GM21447 (cell line): ENCODE data around the gene CTPS2.
"Not testable (repeated sequence)": the region's sequence is repeated elsewhere in the genome, so short reads cannot be mapped to it uniquely, and the experiment has no call there.

Experiments used
- ATAC-seq: cut with Tn5 transposase; IDR thresholded peaks from one replicate; pipeline ENCODE4 v1.9.1; 2021; ENCODE audit not compliant: unreplicated experiment

Gene CTPS2

DNA sequence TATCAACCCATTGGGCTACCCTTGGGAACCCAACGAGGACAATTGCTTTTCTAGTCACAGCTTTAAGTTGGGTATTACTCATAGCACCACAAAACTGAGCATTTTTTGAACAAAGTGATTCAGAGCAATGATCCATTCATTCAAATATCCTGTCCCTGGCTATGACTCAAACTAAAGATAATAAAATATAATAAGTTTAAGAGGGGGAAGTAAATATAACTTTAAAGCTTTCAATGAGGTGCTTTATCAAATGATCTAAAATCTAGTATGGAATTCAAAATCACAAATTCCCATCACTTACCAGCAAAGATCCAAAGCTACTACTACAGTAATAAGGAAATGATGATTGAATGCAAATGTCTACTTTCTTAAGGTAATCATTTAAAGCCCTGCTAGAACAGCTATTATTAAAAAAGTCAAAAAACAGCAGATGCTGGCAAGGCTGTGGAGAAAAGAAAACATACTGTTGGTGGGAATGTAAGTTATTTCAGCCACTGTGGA, 102.3 kb downstream of the CTPS2 start:
- no peak for ATAC-seq

DNA sequence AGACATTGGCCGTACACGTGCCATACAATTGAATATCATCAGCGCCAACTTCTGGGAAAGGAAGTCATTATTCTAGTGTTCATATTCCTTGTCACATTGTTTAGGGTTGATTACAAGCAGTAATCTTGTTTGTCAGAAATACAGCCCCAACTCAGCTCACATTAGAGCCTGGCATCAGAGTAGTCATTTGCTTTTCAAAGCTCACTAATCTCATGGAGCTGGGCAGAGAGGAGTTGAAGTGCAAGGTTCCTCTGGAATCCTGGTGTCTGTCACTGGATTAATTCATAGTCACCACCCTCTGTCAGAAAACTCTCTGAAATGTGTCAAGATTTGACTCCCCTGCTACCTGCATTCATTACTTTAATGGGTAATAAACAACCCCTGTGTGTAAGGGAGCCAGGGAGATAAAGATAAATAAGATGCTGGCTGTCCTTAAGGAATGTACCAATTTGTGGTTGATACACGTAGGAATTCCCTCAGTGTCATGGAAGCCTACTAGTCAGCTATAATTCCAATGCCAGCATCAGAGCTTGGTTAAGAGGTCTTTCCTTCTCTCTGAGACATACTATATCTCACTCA, 106.2 kb downstream of the CTPS2 start:
- no peak for ATAC-seq

DNA sequence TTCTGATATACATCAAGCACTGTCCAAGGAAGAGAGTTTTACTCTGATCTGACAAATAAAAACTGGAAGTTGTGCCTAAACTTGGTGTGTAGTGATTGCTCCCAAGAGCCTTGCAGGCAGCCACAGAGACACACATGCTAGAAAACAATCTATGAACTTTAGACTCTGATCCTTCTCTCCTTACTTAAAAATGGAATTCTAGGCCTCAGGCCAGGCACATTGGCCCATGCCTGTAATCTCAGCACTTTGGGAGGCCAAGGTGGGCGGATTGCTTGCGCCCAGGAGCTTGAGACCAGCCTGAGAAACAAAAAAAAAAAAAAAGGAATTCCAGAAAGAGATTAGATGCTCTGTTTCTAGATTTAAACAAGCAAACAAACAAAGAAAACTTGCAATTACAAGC, 108.1 kb downstream of the CTPS2 start:
- ATAC-seq = no peak

DNA sequence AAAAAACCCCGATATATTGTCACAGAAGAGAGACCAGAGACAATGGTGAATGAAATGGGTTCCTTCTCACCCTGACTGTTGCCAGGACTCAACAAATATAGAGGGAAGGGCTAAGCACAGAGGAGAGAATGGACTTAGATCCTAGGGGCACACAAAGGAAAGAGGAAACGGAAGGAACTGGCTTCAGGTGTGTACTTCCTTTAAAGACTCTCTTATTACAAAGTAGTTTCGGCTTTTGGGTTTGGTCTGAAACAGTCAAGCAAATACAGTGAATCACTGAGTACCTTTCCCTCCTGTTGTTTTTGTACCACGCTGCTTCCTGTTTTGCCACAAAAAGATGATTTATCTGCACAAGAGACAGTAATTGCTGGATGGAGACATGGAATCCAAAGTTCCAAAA, 108.6 kb downstream of the CTPS2 start:
- no peak for ATAC-seq

DNA sequence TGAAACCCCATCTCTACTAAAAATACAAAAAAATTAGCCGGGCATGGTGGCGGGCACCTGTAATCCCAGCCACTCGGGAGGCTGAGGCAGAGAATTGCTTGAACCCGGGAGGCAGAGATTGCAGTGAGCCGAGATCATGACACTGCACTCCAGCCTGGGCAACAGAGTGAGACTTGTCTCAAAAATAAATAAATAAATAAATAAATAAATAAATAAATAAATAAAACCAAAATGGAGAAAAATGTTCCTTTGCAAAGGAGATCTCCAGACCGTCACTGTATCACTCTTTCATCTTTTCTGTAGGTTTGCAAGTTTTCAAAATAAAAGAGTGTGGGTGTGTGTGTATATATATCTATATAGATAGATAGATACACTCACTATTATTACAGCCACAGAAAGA, 109.2 kb downstream of the CTPS2 start:
- ATAC-seq = not testable (repeated sequence)

DNA sequence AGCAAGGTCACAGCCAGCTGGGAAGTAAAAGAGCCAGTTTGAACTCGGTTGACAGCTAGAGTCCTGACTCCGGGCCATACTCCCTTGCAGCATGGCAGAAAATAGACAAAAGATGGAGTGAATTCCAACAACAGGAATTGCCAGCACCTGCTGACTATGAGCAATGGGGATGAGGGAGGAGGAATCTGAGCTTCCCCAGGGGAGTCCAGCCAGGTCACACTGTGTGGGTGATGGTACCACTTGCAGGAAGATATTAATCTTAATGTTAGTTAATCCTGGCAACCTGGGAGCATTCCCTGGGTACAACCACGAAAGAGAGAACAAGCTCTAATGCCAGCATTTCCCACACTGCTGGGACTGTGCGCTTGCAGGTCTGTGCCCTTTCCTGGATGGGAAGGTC, 110.6 kb downstream of the CTPS2 start:
- no peak for ATAC-seq

DNA sequence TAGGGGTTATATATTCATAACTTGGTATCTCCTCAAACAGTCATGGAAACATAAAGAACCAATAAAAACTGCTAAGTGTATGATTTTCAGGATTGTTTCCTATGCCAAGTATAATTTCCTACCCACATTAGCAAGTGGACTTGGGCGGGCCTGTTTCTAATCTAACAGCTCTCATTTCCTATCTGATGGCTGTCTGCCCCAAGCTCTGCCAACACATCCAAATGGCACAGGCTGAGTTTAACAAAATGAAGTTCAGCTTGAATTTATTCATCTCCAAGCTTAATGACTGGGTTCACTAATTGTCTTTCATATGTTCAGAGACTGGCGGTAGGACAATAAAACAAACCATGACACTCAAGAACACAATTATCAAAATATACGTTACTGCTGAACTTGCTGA, 118.0 kb downstream of the CTPS2 start:
- no peak for ATAC-seq

DNA sequence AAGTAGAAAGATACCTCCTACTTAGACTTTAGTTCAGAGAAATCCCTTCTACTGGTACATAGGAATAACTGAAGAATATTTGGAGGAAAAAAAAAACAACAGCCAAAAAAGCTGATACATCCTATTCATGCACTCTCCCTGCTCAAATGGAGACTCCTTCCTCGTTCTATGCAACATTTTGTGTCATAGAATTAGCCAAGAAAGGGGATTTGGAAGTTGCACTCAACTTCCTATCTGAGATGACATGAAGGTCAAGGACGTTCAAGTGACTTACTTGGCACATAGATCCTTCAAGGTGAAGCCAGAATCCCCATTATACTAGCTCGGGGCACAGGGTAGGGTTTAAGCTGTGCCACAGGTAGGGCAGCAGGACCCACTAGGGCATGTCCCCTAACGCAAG, 118.7 kb downstream of the CTPS2 start:
- ATAC-seq = no peak

DNA sequence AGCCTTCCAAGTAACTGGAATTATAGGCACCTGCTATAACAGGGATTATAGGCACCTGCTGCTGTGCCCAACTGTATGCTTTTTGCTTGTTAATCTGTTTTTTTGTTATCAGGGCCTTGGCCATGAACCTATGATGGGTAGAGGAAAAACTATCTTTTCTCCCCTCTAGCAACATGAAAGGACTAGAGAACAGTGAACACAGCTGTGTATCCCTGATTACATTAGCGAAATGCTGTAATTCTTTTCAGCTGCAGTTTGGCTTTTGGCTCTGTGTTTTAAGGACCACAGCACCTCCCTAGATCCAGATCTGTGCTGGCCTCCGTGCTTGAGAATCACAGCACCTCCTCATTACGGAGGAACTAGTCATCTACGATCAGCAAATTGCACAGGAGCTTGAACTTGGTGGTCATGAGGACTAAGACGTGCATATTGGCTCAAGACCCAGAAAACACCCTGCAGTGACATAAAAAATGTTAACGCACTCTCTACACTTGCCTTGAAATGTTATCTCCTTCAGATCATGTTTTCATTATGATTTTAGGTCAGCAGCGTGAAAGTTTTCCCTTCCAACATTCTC, 120.2 kb downstream of the CTPS2 start:
- ATAC-seq = no peak

DNA sequence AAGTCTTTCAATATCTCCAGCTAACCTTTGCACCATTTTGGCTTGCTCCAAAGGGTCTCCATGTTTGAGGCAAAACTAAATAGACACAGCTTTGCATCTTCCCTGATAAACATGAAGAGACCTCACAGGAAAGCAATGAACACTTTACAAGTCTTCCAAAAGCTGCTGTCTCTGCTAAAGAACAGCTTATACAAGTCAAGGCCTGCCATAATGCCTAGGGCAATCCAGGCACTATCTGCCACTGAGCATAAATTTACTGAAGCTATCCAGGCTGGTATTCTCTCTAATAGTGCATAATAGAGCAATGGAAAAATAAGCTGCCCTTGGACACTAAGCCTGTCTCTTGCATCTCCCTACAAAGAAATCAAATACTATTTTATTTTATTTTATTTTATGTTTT, 122.6 kb downstream of the CTPS2 start:
- ATAC-seq = no peak

DNA sequence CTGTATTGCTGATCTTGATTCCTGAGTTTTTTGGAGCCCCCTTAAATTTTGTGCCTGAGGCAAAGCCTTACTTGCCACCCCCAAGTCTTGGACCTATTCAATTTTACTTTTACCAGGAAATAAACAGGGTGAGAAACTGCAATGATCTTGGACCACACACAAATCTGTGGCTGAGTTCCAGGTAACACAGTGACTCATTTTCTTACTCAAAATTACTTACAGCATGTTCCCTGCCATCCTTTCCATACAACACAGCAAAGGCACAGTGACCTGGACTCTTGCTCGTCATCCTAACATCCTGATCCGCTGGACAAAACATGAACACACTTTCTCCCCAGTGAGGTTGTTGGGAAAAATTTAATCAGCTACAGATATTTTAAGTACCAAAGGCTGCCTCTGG, 123.3 kb downstream of the CTPS2 start:
- ATAC-seq = no peak

DNA sequence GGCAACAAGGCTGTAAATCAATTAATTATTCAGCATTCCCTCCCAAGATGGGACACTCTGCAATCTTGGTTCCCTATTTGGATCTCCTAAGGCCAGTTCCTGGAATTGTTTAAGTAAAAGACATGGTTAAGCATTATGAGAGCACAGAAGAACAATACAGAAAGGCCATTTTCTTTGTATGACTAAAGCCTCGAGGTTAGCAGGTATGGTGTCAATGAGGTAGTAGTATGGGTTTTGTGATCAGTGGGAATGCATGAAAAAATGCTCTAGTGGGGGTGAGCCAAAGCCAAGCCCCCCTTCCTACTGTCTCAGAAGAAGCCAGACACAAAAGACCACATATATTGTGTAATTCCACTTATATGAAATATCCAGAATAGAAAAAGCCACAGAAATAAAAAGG, 124.2 kb downstream of the CTPS2 start:
- ATAC-seq = no peak

DNA sequence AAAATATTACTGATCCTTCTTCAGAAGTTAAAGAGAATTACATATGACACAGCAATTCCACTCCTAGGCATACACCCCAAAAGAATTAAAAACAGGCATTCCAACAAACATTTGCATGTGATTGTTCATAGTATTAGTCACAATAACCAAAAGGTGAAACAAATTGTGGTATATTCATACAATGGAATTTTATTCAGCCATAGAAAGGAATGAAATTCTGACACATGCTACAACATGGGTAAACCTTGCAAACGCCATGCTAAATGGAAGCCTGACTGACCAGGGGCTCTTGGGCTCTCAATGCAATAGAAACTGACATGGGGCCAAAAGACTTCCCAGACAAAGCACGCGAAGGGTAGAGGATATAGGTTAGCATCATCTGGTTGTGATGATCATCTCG, 124.6 kb downstream of the CTPS2 start:
- no peak for ATAC-seq

DNA sequence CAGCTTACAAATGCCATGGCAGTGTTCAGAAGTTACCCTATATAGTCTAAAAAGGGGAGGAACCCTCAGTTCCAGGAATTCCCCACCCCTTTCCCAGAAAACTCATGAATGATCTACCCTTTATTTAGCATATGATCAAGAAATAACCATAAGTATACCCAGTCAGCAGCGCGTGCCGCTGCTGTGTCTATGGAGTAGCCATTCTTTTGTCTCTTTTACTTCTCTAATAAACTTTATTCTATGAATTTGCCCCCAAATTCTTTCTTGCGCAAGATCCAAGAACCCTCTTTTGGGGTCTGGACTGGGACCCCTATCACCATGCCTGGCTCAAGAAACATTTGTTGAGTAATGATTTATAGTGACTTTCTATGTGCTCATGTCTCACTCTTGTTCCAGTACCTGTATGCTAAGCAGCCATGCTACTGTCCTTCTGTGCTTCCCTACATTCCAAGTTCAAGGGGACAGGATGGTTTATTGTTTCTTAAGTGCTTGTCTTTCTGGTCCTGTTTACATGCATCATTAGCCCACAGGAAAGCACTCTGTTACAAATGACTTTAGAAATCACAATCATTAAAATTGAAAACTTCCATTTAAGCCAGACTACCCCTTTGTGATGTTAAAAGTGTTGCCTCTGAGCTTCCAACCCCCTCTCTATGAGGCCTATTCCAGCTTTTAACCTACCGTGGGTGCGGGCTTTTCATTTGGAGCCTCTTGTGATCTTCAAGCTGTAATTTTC, 125.9 kb downstream of the CTPS2 start:
- ATAC-seq = no peak

DNA sequence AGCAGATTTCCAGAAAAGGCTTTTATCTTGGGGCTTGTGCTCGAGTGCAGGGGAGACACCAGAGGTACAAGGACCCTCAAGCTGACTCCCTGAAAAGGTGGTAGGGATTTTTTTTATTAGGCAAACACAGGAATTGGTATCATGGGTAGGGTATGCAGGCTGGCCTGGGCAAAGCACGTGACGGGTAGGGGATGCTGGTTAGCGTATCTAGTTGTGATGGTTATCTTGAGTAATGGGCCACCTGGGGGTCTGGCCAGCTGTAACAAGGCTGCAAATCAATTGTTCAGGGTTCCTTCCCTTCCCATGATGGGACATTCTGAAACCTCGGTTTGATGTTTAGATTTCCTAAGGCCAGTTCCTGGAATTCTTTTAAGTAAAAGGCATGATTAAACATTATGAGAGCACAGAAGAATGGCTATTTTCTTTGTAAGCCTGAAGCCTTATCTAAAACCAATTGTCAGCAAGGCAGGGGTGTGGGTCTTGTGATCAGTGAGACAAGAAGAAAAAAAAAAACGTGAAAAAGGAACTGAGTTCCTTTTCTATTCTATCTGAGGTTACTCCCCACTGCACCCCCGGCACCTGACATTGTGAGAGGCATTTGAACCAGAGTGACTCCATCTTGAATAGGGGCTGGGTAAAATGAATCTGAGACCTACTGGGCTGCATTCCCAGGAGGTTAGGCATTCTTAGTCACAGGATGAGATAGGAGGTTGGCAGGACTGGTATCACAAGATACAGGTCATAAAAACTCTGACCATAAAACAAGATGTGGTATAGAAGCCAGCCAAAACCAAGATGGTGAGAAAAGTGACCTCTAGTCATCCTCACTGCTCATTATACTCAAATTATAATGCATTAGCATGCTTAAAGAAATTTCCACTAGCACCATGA, 126.7 kb downstream of the CTPS2 start:
- no peak for ATAC-seq

DNA sequence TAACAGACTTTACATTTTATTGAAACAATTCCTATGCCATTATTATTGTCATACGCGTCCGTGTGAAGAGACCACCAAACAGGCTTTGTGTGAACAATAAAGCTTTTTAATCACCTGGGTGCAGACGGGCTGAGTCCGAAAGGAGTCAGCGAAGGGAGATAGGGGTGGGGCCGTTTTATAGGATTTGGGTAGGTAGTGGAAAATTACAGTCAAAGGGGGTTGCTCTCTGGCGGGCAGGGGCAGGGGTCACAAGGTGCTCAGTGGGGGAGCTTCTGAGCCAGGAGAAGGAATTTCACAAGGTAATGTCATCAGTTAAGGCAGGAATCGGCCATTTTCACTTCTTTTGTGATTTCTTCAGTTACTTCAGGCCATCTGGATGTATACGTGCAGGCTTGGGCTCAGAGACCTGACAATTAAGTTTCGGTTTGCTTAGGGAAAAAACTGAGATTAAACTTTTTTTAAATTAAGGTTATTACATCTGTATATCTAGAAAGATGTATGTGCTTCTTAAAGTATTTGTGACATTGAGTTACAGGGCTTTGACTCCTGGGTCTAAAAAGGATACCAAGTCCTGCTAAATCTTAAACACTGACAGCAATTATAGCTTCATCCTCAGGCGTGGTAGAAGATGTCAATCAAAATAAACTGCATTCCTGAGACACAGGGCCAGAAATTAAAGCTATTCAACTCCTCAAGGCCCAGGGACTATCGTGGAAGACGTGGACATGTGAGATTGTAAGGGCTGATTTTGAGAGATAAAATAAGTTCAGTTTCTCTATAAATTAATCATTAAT, 132.3 kb downstream of the CTPS2 start:
- ATAC-seq = not testable (repeated sequence)

DNA sequence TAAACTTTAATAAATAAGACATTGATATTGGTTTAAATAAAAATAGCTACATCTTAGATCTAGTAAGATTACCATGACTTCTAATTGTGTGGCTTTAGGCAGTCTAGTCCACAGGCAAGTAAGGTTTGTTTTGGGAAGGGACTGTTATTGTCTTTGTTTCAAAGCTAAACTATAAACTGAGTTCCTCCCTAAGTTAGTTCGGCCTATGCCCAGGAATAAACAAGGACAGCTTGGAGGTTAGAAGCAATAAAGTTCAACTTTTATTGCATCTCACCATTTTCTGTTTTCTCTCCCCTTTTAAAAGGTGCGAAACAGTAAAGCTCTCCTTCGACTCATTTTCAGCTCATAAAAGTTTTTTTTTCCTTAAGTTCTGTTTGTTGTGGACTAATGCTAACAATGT, 133.0 kb downstream of the CTPS2 start:
- no peak for ATAC-seq

DNA sequence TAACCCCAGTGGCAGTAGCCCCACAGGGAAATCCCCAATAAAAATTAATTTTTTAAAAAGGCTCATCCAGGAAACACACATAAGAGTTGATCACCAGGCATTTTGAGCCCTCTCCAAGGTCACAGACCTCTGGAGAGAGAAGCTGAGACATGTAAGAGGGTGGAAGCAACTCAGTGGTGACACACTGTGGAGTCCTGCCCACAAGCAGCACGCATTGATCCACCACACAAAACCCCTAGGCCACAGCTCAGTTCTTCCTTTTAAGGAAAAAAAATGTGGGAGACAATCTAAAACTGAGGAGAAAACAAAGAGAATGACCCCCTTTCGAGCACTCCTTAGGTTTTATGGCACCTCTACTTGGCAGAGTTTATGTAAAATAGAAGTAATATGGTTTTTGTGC, 134.3 kb downstream of the CTPS2 start:
- ATAC-seq = no peak

DNA sequence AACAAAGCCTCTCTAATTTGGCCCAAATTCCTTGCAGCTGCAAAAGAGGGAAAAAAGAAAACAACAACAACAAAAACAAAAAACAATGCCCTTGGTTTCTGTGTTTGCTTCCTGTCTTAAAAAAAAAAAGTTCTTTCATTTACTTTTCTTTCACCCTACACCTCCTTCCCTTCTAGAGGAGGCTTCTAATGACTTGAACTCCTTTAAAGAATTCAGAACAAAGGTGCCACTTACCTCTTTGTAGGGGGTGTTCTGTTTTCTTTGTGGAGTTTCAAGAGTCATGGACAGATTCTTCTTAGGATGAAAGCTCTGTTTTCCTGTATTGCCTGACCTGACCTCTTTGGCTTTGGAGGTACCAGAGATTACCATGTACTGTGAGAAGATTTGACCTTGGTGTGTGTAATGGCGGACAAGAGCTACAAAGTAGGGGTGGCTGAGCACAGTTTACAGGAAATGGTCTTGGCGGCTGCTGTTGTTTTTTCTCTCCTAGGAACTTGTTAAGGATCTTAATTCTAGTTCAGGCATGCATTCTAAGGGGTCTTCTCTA, 134.9 kb downstream of the CTPS2 start:
- ATAC-seq = no peak

DNA sequence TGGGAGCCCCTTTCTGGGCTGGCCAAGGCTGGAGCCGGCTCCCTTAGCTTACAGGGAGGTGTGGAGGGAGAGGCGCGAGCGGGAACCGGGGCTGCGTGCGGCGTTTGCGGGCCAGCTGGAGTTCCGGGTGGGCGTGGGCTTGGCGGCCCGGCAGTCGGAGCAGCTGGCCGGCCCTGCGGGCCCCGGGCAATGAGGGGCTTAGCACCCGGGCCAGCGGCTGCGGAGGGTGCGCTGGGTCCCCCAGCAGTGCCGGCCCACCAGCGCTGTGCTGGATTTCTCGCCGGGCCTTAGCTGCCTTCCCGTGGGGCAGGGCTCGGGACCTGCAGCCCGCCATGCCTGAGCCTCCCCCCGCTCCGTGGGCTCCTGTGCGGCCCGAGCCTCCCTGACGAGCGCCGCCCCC, 137.1 kb downstream of the CTPS2 start:
- ATAC-seq = not testable (repeated sequence)
